Activated T-cell treated with anti-CD3 and anti-CD28 coated beads for 1 hour (primary cell): ENCODE results near the gene PGA5.
"Not testable (repeated sequence)": the region's sequence is repeated elsewhere in the genome, so short reads cannot be mapped to it uniquely, and the experiment has no call there.

Source experiments
- DNase-seq: peaks from one replicate; pipeline ENCODE4 v3.0.0-alpha.2; 2020; ENCODE audit warnings: low read depth

Gene PGA5

DNA sequence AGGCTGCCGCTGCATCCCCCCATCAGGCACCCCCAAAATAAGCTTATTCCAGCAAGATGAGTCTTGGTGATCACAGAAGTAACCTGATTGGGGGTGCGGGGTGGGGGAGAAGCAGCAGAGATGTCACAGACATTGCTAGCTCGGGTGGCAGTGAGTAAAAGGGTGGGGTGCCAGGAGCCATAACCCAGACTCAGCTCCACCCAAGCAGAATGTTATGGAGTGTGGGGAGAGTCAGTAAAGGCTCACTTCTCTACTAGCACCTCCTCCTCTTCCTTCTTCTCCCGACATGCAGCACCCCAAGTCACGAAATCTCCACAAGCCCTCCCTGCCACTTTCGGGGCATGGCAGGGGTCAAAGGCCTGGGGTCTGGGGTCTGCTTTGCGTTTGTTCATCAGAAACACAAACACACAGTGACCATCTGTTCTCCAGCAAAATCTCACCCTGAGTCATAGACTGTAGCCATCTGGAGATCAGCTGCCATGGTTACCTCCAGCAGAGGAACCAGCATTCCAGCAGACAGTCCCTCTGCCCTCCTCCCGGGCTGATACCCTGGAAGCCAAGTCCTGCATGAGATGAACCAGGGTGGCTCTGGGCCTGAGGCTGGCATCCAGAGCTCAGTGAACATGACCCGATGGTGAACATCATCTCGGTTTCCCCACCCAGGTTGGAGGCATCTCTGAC is 14.4 kb upstream of the PGA5 start:
- DNase-seq, result not testable (repeated sequence)

DNA sequence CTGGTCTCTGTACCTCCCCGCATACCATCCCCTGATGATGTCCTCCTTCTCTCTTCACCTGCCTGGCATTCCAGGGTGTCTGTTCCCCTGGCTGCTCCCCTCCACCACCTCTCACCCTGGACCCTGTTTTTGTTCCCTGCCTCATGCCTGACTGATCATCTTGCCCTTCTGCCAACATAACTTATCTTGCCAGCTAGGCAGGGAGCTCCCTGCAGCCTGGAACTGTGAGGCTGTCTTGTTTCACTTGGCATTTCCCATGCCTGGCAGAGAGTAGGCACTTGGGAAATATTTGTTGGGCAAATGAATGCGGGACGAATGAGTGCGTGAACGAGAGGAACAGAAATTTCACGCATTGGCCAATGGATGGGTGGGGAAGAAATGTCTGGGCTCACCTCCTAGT is 11.5 kb upstream of the PGA5 start:
- DNase-seq, result not testable (repeated sequence)

DNA sequence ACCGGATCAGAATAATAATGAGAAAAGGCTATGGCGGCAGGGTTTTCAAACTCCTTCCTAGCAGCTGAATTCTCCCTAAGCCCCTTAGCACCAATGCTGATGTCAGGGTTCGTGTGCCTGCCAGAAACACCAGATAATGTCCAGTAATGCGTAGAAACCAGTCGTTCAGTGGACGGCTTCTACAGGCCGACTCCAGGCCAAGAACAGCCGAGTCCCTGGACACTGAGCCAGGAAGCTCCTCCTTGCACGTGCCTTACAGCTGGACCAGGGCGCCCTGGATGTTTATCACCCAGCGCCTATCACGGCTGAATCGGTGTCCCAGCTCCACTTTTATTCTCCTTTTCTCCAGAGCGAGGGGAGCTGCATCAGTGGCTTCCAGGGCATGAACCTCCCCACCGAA is 9.9 kb upstream of the PGA5 start:
- DNase-seq, result not testable (repeated sequence)

DNA sequence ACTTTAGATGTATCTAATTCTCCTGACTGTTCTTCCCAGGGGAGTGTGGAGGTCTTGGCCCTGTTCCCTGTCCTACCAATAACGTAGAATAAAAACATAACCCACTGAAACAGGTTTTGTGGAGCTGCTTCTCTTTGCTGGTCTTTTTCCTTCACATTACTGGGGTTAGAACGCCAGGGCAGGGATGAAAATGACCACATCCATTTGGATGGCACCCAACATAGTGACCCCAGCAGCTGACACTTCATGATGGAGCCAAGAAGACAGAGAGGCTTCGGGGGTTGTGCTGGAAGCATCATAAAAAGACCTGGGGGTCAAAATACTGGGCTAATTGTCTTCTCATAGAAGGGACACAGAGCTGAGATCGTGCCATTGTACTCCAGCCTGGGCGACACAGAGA is 9.4 kb upstream of the PGA5 start:
- not testable (repeated sequence) for DNase-seq

DNA sequence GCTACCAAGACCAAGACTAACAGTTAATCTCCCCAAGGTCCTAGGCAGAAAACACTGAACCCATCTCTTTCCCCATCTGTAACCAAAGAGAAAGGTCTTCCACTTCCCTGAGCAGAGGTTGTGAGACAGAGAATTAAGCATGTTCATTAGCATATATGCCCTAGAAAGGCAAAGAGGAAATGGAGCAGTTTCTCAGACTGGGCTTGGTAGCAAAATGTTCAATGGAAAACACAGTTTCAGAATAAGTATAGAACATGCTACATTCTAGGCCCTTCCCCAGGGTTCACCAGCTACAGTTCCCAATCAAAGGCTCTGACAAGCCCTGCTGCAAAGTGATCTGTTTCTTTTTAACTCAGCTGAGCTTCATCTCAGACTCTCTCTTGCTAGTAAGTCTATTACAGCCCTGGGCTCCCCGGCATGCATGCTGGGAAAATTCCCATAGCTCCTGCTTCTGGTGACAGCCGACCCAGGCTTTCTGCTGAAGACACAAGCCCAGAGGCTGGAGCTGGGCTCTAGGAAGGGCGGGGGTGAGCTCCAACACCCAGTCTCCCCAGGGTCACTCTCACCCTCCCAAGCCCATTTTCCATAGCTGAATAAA is 8.3 kb upstream of the PGA5 start:
- DNase-seq, result not testable (repeated sequence)

DNA sequence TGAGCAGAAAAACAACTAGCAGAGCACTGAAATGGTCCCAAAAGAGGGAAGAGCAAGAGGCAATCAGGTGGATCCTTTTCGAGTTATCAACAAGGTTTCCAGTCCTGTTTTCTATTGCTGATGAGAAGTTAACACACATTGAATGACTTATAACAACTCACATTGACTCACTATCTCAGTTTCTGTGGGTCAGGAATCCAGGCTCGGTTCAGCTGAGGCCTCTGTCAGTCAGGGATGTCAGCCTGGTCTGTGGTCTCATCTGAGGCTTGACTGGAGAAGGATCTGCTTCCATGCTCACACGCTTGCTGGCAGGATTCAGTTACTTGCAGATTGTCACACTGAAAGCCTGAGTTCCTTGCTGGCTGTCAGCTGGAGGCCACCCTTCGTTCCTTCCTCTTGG is 3.8 kb upstream of the PGA5 start:
- DNase-seq, result not testable (repeated sequence)

DNA sequence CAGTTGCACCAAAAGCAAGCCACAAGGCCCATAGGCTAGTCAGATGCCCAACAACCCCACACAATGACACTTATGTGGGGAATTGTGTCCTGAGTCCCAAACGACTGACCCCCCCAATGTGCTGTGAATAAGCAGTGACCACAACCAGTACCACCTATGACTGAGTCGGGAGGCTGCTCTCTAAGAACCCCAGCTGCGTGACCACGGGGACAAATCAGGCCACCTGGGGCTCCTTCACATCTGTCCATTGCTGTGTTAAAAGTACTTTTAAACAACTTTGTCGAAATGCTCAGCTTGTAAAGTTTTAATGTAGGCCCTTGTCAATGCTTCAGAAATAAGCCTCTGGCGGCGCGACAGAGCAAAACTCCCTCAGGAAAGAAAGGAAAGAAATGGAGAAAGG is 687 bp upstream of the PGA5 start:
- not testable (repeated sequence) for DNase-seq

DNA sequence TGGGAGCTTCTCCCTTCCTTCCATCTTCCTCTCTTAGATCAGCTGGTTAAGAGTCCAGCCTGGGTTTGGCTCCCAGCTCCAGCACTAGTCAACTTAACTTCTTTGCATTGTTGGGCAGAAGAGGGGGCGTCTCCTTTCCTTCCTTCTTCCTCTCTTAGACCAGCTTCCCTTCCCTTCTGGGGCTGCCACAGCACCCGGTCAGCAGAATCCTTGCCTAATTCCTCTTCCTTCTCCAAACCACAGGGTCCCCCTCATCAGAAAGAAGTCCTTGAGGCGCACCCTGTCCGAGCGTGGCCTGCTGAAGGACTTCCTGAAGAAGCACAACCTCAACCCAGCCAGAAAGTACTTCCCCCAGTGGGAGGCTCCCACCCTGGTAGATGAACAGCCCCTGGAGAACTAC is 551 bp downstream of the PGA5 start:
- DNase-seq, result not testable (repeated sequence)

DNA sequence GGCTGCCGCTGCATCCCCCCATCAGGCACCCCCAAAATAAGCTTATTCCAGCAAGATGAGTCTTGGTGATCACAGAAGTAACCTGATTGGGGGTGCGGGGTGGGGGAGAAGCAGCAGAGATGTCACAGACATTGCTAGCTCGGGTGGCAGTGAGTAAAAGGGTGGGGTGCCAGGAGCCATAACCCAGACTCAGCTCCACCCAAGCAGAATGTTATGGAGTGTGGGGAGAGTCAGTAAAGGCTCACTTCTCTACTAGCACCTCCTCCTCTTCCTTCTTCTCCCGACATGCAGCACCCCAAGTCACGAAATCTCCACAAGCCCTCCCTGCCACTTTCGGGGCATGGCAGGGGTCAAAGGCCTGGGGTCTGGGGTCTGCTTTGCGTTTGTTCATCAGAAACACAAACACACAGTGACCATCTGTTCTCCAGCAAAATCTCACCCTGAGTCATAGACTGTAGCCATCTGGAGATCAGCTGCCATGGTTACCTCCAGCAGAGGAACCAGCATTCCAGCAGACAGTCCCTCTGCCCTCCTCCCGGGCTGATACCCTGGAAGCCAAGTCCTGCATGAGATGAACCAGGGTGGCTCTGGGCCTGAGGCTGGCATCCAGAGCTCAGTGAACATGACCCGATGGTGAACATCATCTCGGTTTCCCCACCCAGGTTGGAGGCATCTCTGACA is 4.4 kb downstream of the PGA5 start:
- not testable (repeated sequence) for DNase-seq

DNA sequence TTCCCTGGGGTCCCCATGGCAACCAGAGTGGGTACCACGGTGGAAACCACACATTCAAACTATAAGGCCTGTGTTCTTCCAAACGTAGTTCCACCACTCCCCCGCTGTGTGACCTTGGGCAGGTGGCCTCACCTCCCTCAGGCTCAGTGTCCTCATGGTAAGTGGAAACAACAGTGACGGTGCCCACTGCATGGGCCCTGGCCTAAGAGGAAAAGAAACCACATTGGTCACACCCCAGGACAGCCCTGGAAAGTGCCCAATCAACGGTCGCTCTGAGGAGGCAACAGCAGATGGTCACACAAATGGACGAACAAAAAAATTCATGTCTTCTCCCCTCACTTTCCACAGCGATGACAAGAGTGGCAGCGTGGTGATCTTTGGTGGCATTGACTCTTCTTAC is 7.1 kb downstream of the PGA5 start:
- DNase-seq, result not testable (repeated sequence)

DNA sequence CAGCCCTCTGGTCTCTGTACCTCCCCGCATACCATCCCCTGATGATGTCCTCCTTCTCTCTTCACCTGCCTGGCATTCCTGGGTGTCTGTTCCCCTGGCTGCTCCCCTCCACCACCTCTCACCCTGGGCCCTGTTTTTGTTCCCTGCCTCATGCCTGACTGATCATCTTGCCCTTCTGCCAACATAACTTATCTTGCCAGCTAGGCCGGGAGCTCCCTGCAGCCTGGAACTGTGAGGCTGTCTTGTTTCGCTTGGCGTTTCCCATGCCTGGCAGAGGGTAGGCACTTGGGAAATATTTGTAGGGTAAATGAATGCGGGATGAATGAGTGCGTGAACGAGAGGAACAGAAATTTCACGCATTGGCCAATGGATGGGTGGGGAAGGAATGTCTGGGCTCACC is 8.2 kb downstream of the PGA5 start:
- not testable (repeated sequence) for DNase-seq

DNA sequence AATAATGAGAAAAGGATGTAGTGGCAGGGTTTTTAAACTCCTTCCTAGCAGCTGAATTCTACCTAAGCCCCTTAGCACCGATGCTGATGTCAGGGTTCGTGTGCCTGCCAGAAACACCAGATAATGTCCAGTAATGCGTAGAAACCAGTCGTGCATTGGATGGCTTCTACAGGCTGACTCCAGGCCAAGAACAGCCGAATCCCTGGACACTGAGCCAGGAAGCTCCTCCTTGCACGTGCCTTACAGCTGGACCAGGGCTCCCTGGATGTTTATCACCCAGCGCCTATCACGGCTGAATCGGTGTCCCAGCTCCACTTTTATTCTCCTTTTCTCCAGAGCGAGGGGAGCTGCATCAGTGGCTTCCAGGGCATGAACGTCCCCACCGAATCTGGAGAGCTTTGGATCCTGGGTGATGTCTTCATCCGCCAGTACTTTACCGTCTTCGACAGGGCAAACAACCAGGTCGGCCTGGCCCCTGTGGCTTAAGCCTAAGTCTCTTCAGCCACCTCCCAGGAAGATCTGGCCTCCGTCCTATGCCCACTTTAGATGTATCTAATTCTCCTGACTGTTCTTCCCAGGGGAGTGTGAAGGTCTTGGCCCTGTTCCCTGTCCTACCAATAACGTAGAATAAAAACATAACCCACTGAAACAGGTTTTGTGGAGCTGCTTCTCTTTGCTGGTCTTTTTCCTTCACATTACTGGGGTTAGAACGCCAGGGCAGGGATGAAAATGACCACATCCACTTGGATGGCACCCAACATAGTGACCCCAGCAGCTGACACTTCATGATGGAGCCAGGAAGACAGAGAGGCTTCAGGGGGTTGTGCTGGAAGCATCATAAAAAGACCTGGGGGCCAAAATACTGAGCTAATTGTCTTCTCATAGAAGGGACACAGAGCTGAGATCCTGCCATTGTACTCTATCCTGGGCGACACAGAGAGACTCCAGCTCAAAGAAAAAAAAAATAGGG is 10.1 kb downstream of the PGA5 start:
- DNase-seq, result not testable (repeated sequence)

DNA sequence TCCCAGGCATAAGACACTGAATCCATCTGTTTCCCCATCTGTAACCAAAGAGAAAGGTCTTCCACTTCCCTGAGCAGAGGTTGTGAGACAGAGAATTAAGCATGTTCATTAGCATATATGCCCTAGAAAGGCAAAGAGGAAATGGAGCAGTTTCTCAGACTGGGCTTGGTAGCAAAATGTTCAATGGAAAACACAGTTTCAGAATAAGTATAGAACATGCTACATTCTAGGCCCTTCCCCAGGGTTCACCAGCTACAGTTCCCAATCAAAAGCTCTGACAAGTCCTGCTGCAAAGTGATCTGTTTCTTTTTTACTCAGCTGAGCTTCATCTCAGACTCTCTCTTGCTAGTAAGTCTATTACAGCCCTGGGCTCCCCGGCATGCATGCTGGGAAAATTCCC is 11.4 kb downstream of the PGA5 start:
- not testable (repeated sequence) for DNase-seq

DNA sequence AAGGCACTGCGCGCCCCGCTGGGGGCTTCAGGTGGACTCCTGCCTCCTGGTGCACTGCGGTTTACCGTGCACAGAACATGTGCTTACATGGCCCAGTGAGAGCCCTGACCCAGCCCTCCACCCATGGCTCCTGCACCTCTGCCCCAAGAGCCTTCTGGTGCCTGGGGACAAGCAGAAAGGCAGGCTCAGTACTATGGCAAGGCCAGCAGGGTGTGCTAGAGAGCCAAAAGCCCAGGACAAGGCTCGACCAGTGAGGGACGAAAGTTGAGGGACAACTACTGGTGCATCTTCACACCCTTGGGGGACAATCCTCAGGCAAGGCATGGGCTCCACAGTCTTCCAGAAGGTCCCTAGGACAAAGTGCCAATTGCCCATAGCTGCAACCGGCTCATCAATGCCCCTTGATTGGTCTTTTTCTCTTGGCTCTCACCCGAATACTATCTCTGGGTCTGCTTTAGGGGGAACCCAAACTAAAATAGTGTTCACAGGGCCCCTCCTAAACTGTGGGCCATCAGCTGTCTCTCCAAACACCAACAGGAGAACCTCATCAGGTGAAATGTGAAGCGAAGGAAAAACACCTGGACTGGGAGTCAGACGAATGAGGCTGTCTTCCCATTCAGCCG is 13.5 kb downstream of the PGA5 start:
- DNase-seq, result peak; percentile 50

DNA sequence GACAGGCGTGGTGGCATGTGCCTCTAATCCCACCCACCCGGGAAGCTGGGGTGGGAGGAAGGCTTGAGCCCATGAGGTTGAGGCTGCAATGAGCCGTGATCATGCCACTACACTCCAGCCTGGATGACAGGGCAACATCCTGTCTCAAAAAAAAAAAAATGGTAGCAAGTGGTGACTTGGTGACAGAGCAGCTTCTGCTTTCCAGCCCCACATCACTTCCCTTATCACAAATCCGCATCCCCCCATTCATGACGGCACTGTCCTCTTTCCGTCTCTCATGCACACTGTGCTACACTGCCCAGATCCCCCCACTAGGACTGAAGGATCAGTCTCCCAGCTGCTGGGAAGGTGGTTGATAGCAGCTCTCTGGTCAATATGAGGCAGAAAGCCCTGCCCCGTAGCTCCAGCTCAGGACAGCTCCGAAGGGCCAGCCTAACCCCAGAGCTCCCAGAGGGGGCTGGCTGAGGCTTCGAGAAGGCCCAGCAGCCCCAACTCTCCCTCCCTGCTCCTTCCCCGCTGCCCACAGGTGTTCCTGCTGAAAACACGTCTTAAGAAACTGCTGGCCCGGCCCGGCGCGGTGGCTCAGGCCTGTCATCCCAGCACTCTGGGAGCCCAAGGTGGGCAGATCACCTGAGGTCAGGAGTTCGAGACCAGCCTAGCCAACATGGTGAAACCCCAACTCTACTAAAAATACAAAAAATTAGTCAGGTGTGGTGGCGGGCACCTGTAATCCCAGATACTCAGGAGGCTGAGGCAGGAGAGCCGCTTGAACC is 15.9 kb downstream of the PGA5 start:
- no peak for DNase-seq

DNA sequence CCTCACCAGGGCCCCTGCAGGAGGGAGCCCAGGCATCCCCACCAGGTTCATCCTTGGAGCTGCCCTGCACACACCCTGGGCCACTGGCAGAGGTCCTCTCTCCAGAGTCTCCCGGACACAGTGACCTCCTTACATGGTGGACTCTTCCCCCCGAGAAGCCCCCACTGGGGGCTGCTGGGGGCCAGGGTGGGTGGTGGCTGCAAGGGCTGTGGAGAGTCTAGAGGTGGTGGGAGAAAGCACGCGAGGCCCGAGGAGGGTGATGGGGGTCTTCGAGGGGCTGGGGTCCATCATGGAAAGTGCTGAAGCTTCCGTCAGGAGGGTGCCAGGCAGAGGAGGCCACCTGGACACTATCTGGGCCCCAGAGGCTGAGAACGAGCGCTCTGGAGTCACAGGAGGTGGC is 17.6 kb downstream of the PGA5 start:
- no peak for DNase-seq

DNA sequence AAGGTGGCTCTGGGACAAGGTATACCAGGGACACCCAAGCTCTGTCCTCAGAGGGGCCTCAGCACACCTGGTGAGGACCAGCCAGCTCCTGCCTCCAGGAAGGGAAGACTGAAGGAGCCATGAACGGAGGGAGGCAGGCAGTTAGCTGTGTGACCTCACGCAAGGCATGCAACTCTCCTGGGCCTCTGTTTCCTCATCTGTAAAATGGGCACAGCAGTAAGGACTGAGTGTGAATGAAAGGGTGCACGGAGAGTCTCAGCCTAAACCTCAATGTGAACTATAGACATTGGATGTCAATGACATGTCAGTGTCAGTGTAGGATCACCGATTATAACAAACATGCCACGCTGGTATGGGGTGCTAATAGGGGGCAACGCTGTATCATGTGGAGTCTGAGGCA is 18.4 kb downstream of the PGA5 start:
- no peak for DNase-seq

DNA sequence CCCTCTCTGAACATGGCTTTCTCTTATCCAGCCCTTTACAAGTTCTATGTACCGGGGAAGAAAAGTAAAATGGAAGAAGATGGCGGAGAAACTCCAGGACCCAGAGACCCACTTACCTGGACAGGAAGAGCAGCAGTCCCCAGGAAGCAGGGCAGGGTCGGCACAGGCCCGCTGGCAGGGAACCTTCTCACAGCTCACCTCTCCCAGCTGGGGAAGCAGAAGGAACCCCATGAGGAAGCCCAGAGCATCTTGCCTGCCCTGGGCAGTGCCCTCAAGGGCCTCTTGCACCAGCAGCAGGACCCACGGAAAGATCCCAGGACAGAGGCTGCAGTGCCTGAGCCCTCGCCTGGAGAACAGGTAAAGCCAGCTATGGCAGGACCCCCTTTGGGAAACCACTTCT is 23.4 kb downstream of the PGA5 start:
- DNase-seq, result no peak

DNA sequence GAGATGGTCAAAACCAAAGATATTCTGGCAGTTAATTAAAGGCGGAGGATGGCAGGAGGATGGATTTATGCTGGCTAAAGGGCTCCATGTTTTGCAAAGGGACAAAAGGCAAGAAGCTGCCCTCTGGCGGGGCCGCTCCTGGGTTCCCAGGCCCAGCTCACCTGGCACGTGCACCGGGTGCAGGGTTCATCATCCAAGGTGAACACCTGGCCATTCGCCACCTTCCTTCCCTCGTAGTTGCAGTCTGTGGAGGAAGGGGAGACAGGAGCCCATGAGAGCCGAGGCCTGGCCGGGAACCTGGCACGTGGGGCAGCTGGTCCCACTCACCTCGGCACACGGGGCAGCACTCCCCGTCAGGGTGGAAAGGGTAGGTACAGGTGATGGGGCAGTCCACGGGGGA is 23.8 kb downstream of the PGA5 start:
- no peak for DNase-seq

DNA sequence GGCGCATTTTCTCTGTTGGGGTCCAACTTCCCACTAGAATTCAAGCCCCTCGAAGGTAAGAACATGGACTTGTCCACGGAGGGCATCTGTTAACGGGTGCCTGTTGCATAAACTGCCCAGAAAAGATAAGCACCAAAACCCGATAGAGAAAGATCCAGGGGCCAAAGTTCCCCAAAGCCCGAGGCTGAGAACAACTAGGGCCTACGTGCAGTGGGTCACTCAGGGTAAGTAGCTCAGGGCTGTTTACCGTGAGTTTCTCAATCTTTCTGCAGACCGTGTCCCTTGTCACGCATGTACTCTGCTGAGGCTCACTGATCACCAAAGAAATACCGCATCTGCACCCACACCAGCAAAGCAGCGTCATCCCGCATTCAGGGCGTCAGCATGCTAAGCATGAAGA is 24.4 kb downstream of the PGA5 start:
- DNase-seq, result no peak

DNA sequence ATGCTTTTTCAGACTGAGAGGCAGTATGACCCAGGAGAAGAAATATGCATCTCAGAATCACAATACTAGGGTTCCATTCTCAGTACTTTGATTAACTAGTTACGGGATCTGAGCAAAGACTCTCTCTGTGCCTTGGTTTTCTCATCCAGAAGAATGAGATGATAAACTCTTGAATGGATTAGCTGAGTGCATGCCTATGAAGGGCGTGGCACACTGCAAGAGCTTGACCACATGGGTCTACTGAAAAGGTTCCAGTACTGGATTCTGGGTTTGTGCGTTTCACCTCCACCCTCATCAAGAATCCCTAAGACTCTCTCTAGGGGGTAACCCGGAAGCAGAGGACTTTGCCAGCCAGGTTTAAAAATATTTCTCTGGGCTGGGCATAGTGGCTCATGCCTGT is 25.6 kb downstream of the PGA5 start:
- DNase-seq, result no peak
